ENCODE measurements around the gene TTC1.

Gene TTC1

GRCh38 chr5:160075073-160075472, 66.1 kb downstream of the TTC1 start:
- Histone ChIP-seq H2AK5ac (ENCODE audit: low read length) (no peak overlapping the region), H2AFZ (ENCODE audit: insufficient read depth, low read length, poor library complexity) (no peak overlapping the region), H4K8ac (ENCODE audit: low read depth, low read length) (no peak overlapping the region), H3K36me3 (ENCODE audit: control insufficient read depth in 1 of 2, insufficient read depth in 2 of 2, low read length in 2 of 2) (no peaks in the 10 kb centered on the region), H3K23ac (ENCODE audit: low read length) (no peak overlapping the region), H2BK120ac (ENCODE audit: insufficient read depth, low read length, poor library complexity) (no peak overlapping the region), H4K91ac (ENCODE audit: low read depth, low read length) (no peak overlapping the region), H3K18ac (ENCODE audit: low read length) (no peak overlapping the region), H3K9me3 (ENCODE audit: insufficient read depth, low read depth, low read length) (no peaks in the 10 kb centered on the region), H3K27me3 (ENCODE audit: insufficient read depth, low read length) (no peaks in the 10 kb centered on the region), H3K4ac (ENCODE audit: low read depth, low read length) (no peak overlapping the region), H3K14ac (ENCODE audit: low read length) (no peak overlapping the region), H3K4me2 (ENCODE audit: low read length) (no peak overlapping the region), H3K79me2 (ENCODE audit: control insufficient read depth, insufficient read depth, low read length, poor library complexity) (no peaks in the 10 kb centered on the region), H3K4me3 (ENCODE audit: low read depth, low read length) (no peak overlapping the region), H3K27ac (ENCODE audit: low read depth, low read length) (no peak overlapping the region), H3K79me1 (ENCODE audit: low read length) (no peaks in the 10 kb centered on the region), H2BK5ac (ENCODE audit: low read depth, low read length, poor library complexity) (no peak overlapping the region), H3K4me1 (ENCODE audit: control insufficient read depth in 1 of 2, insufficient read depth in 2 of 2, low read length in 2 of 2) (no peaks in the 10 kb centered on the region), H3K9ac (ENCODE audit: low read length) (no peak overlapping the region), H2BK12ac (ENCODE audit: low read length) (no peak overlapping the region), H4K12ac (ENCODE audit: low read depth, low read length) (no peak overlapping the region)
- no peak for DNase-seq

- no peak overlapping the region for H3K14ac ChIP-seq (ENCODE audit: low read length)
- no peaks in the 10 kb centered on the region for H3K36me3 ChIP-seq (ENCODE audit: control insufficient read depth in 1 of 2, insufficient read depth in 2 of 2, low read length in 2 of 2)
- WGBS (ENCODE audit: extremely low coverage, insufficient coverage, insufficient read length): no CpG with 5 or more reads among the region's 2 CpGs
- no peak overlapping the region for H3K4me3 ChIP-seq (ENCODE audit: low read depth, low read length)
- no peak overlapping the region for H4K12ac ChIP-seq (ENCODE audit: low read depth, low read length)
- no peak overlapping the region for H3K23ac ChIP-seq (ENCODE audit: low read length)
- no peak overlapping the region for H4K91ac ChIP-seq (ENCODE audit: low read depth, low read length)
- no peaks in the 10 kb centered on the region for H3K4me1 ChIP-seq (ENCODE audit: control insufficient read depth in 1 of 2, insufficient read depth in 2 of 2, low read length in 2 of 2)
- no peak for DNase-seq
- H2AK5ac ChIP-seq (ENCODE audit: low read length): no peak overlapping the region
- no peak overlapping the region for H3K18ac ChIP-seq (ENCODE audit: low read length)
- H3K79me1 ChIP-seq (ENCODE audit: low read length): no peaks in the 10 kb centered on the region
- no peaks in the 10 kb centered on the region for H3K9me3 ChIP-seq (ENCODE audit: insufficient read depth, low read depth, low read length)
- H2BK120ac ChIP-seq (ENCODE audit: insufficient read depth, low read length, poor library complexity): no peak overlapping the region
- H3K4ac ChIP-seq (ENCODE audit: low read depth, low read length): no peak overlapping the region
- no peak overlapping the region for H2BK12ac ChIP-seq (ENCODE audit: low read length)
- no peaks in the 10 kb centered on the region for H3K27me3 ChIP-seq (ENCODE audit: insufficient read depth, low read length)
- no peak overlapping the region for H2BK5ac ChIP-seq (ENCODE audit: low read depth, low read length, poor library complexity)
- H4K8ac ChIP-seq (ENCODE audit: low read depth, low read length): no peak overlapping the region
- H3K27ac ChIP-seq (ENCODE audit: low read depth, low read length): no peak overlapping the region
- H3K9ac ChIP-seq (ENCODE audit: low read length): no peak overlapping the region
- H3K4me2 ChIP-seq (ENCODE audit: low read length): no peak overlapping the region
- no peak overlapping the region for H2AFZ ChIP-seq (ENCODE audit: insufficient read depth, low read length, poor library complexity)
- no peaks in the 10 kb centered on the region for H3K79me2 ChIP-seq (ENCODE audit: control insufficient read depth, insufficient read depth, low read length, poor library complexity)
Observed at GRCh38 chr5:160076997-160077396, 68.1 kb downstream of the TTC1 start.

- Histone ChIP-seq H3K23ac (ENCODE audit: low read length) (no peak overlapping the region), H3K36me3 (ENCODE audit: control insufficient read depth in 1 of 2, insufficient read depth in 2 of 2, low read length in 2 of 2) (no peaks in the 10 kb centered on the region), H3K9me3 (ENCODE audit: insufficient read depth, low read depth, low read length) (no peaks in the 10 kb centered on the region), H4K8ac (ENCODE audit: low read depth, low read length) (no peak overlapping the region), H3K79me1 (ENCODE audit: low read length) (no peaks in the 10 kb centered on the region), H2AFZ (ENCODE audit: insufficient read depth, low read length, poor library complexity) (no peak overlapping the region), H2BK5ac (ENCODE audit: low read depth, low read length, poor library complexity) (no peak overlapping the region), H3K4ac (ENCODE audit: low read depth, low read length) (no peak overlapping the region), H2BK12ac (ENCODE audit: low read length) (no peak overlapping the region), H3K4me1 (ENCODE audit: control insufficient read depth in 1 of 2, insufficient read depth in 2 of 2, low read length in 2 of 2) (peaks cover 0 to 2% of the 10 kb centered on the region in 2 experiments), H3K79me2 (ENCODE audit: control insufficient read depth, insufficient read depth, low read length, poor library complexity) (no peaks in the 10 kb centered on the region), H4K91ac (ENCODE audit: low read depth, low read length) (no peak overlapping the region), H3K9ac (ENCODE audit: low read length) (no peak overlapping the region), H3K27me3 (ENCODE audit: insufficient read depth, low read length) (no peaks in the 10 kb centered on the region), H3K4me2 (ENCODE audit: low read length) (no peak overlapping the region), H4K12ac (ENCODE audit: low read depth, low read length) (no peak overlapping the region), H3K18ac (ENCODE audit: low read length) (no peak overlapping the region), H2BK120ac (ENCODE audit: insufficient read depth, low read length, poor library complexity) (no peak overlapping the region), H3K4me3 (ENCODE audit: low read depth, low read length) (no peak overlapping the region), H2AK5ac (ENCODE audit: low read length) (no peak overlapping the region), H3K14ac (ENCODE audit: low read length) (no peak overlapping the region), H3K27ac (ENCODE audit: low read depth, low read length) (no peak overlapping the region)
- no peak for DNase-seq
- no CpG with 5 or more reads among the region's 2 CpGs for WGBS (ENCODE audit: extremely low coverage, insufficient coverage, insufficient read length)
Observed at GRCh38 chr5:160079753-160080152, 70.8 kb downstream of the TTC1 start.

GRCh38 chr5:160081495-160081894, 72.6 kb downstream of the TTC1 start:
- H3K79me2 ChIP-seq (ENCODE audit: control insufficient read depth, insufficient read depth, low read length, poor library complexity): no peaks in the 10 kb centered on the region
- H3K4me3 ChIP-seq (ENCODE audit: low read depth, low read length): no peak overlapping the region
- no peak overlapping the region for H3K14ac ChIP-seq (ENCODE audit: low read length)

More at GRCh38 chr5:160081495-160081894, 72.6 kb downstream of the TTC1 start:
- Histone ChIP-seq H2AK5ac (ENCODE audit: low read length) (no peak overlapping the region), H3K4me1 (ENCODE audit: control insufficient read depth in 1 of 2, insufficient read depth in 2 of 2, low read length in 2 of 2) (peaks cover 0 to 2% of the 10 kb centered on the region in 2 experiments), H3K79me1 (ENCODE audit: low read length) (no peaks in the 10 kb centered on the region), H4K12ac (ENCODE audit: low read depth, low read length) (no peak overlapping the region), H4K91ac (ENCODE audit: low read depth, low read length) (no peak overlapping the region), H2BK5ac (ENCODE audit: low read depth, low read length, poor library complexity) (no peak overlapping the region), H2BK120ac (ENCODE audit: insufficient read depth, low read length, poor library complexity) (no peak overlapping the region), H3K27me3 (ENCODE audit: insufficient read depth, low read length) (no peaks in the 10 kb centered on the region), H2BK12ac (ENCODE audit: low read length) (no peak overlapping the region), H3K23ac (ENCODE audit: low read length) (no peak overlapping the region), H3K9ac (ENCODE audit: low read length) (no peak overlapping the region), H2AFZ (ENCODE audit: insufficient read depth, low read length, poor library complexity) (no peak overlapping the region), H3K36me3 (ENCODE audit: control insufficient read depth in 1 of 2, insufficient read depth in 2 of 2, low read length in 2 of 2) (no peaks in the 10 kb centered on the region), H4K8ac (ENCODE audit: low read depth, low read length) (no peak overlapping the region), H3K4ac (ENCODE audit: low read depth, low read length) (no peak overlapping the region), H3K18ac (ENCODE audit: low read length) (no peak overlapping the region), H3K9me3 (ENCODE audit: insufficient read depth, low read depth, low read length) (no peaks in the 10 kb centered on the region), H3K27ac (ENCODE audit: low read depth, low read length) (no peak overlapping the region), H3K4me2 (ENCODE audit: low read length) (no peak overlapping the region)
- no peak for DNase-seq
- WGBS (ENCODE audit: extremely low coverage, insufficient coverage, insufficient read length): no CpG with 5 or more reads among the region's 3 CpGs
